WERI-Rb-1 (cell line): Measurements from ENCODE around the gene DDIAS.

Experiments used
- DNase-seq: peaks from one replicate; pipeline ENCODE4 v3.0.0-alpha.2; 2020
- H3K27ac ChIP-seq: fragments of 250-450 bp; sonication (Bioruptor Pico); 2 replicates; pipeline ENCODE4 v1.5.1; 2020; ENCODE audit warnings: mild to moderate bottlenecking, moderate library complexity
- H3K27me3 ChIP-seq: fragments of 250-450 bp; sonication (Bioruptor Pico); 2 replicates; pipeline ENCODE4 v1.5.1; 2021; ENCODE audit warnings: mild to moderate bottlenecking, low read depth, moderate library complexity; ENCODE audit not compliant: insufficient read depth, severe bottlenecking
- H3K36me3 ChIP-seq: fragments of 250-450 bp; sonication (Bioruptor Pico); 2 replicates; pipeline ENCODE4 v1.5.1; 2020; ENCODE audit warnings: mild to moderate bottlenecking, moderate library complexity
- H3K4me3 ChIP-seq: 2 replicates; pipeline ENCODE4 v1.5.1; 2011; ENCODE audit warnings: low read depth, mild to moderate bottlenecking, control low read depth, low read length
- H3K9me3 ChIP-seq: fragments of 250-450 bp; sonication (Bioruptor Pico); 2 replicates; pipeline ENCODE4 v1.5.1; 2021; ENCODE audit warnings: mild to moderate bottlenecking, moderate library complexity; ENCODE audit not compliant: severe bottlenecking
- CTCF ChIP-seq: IDR thresholded peaks from 2 replicates; pipeline ENCODE4 v1.5.1; 2011; ENCODE audit warnings: low read depth, mild to moderate bottlenecking, control low read depth, inconsistent platforms, low read length

DDIAS gene

DNA sequence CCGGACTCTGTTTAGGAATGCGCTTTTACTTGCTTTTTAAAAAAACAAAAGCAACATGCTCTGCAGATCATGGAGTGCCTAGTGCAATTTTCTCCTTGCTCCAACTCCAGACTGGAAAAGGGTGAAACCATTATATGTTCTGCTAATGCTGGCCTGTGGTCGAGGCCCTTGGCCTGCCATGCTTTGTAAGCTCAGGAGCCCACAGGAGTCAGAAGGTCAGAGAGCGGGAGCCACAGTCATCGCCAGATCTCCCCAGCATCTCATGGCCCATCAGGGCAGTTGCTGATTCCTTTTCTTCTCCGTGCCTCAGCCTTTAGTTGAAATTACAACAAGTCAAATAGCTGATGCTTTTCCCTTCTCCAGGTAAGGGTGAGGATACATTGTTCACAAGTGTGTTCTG is 80.3 kb downstream of the DDIAS start:
- no peak for TF ChIP-seq CTCF
- H3K36me3 ChIP-seq, result peaks cover 15% of the 10 kb centered on the region
- H3K27me3 ChIP-seq, result no peaks in the 10 kb centered on the region
- H3K4me3 ChIP-seq, result no peak overlapping the region
- no peaks in the 10 kb centered on the region for H3K9me3 ChIP-seq
- no peak for DNase-seq
- no peak overlapping the region for H3K27ac ChIP-seq
